K562 (cell line): ENCODE results near the gene CNOT11. TPM values are rescaled to one million over a fixed set of nuclear protein-coding genes. Genes with fewer than 3 reads are reported as not detected.

Source experiments
- ATAC-seq: fragments of 200-7000 bp; cut with Tn5 transposase; 3 replicates; pipeline ENCODE4 v1.9.1; 2020; ENCODE audit warnings: moderate library complexity
- BruUV-seq: library from RNA; stranded (reverse); fragments of 400-500 nt; replicated peaks from 2 replicates; lab custom pipeline; 2021; lab: Mats Ljungman, UMichigan
- CTCF ChIA-PET: fragments of 300-600 bp; formaldehyde crosslinking; extraction: SDS; loops from one replicate; lab custom pipeline; 2021; ENCODE audit warnings: low intra/inter-chr PET ratio; lab: Yijun Ruan, JAX
- POLR2A ChIA-PET: fragments of 300-600, 350-650 bp; sonication (Branson Sonifier 250); formaldehyde crosslinking; extraction: SDS; loops from one replicate; lab custom pipeline; 2021; ENCODE audit warnings: antibody characterized with exemption, inconsistent platforms; lab: Yijun Ruan, JAX
- DNase-seq, 4 experiments: peaks; one replicate each; pipeline versions ENCODE4 v3.0.0 to v3.0.0-alpha.2; 2011 to 2018; ENCODE audit warnings: low spot score in 3 of 4, mixed read lengths in 3 of 4; ENCODE audit errors: extremely low read depth in 1 of 4
- FAIRE-seq: peaks from 2 replicates; lab custom pipeline; 2011; peaks lifted over from hg19 to GRCh38; lab: Jason Lieb, UNC
- H2AFZ ChIP-seq: 2 replicates; pipeline ENCODE4 v1.6.0; 2011; ENCODE audit warnings: low read depth, low read length, control low read depth, inconsistent platforms
- H3K27ac ChIP-seq: fragments of 200-600 bp; 3 replicates; pipeline ENCODE4 v1.8.0; 2011; ENCODE audit warnings: low read depth, mild to moderate bottlenecking, control low read depth, inconsistent platforms, low read length, moderate library complexity, mixed read lengths; ENCODE audit errors: extremely low read depth
- H3K27me3 ChIP-seq, 2 experiments: fragments of 300-600 bp in 1 of 2; 2 replicates in 1 of 2; 3 replicates in 1 of 2; pipeline versions ENCODE4 v1.6.0 to v1.8.0; 2011; ENCODE audit warnings: inconsistent platforms in 2 of 2, low read length in 2 of 2, mild to moderate bottlenecking in 1 of 2, mixed read lengths in 1 of 2, moderate library complexity in 1 of 2; ENCODE audit not compliant: control insufficient read depth in 2 of 2, insufficient read depth in 2 of 2
- H3K36me3 ChIP-seq: fragments of 300-600 bp; 3 replicates; pipeline ENCODE4 v1.8.0; 2011; ENCODE audit warnings: mild to moderate bottlenecking, low read length, inconsistent platforms; ENCODE audit not compliant: control insufficient read depth, insufficient read depth
- H3K4me1 ChIP-seq, 2 experiments: fragments of 200-600 bp in 1 of 2; replicated peaks in 1 of 2; 2 replicates in 1 of 2; 3 replicates in 1 of 2; pipeline versions ENCODE4 v1.5.1 to v1.8.0; 2011; ENCODE audit warnings: inconsistent platforms in 2 of 2, low read length in 2 of 2, mild to moderate bottlenecking in 1 of 2, mixed read lengths in 1 of 2, moderate library complexity in 1 of 2; ENCODE audit not compliant: control insufficient read depth in 2 of 2, insufficient read depth in 2 of 2
- H3K4me2 ChIP-seq: 2 replicates; pipeline ENCODE4 v1.6.1; 2011; ENCODE audit warnings: low read length, control low read depth, inconsistent platforms, mixed read lengths; ENCODE audit not compliant: insufficient read depth
- H3K4me3 ChIP-seq: fragments of 200-600 bp; sonication (generic), shearing (Covaris generic); 2 replicates; pipeline ENCODE4 v1.5.1; 2016; ENCODE audit warnings: control low read depth, inconsistent platforms
- H3K79me2 ChIP-seq: fragments of 200-600 bp; 3 replicates; pipeline ENCODE4 v1.8.0; 2011; ENCODE audit warnings: low read length, inconsistent platforms; ENCODE audit not compliant: control insufficient read depth, insufficient read depth
- H3K9ac ChIP-seq, 2 experiments: 2 replicates each; pipeline versions ENCODE4 v1.6.0 to v1.6.1; 2011; ENCODE audit warnings: low read depth in 2 of 2, low read length in 2 of 2, control low read depth in 1 of 2, inconsistent platforms in 1 of 2, mild to moderate bottlenecking in 1 of 2, mixed read lengths in 1 of 2; ENCODE audit not compliant: insufficient read depth in 1 of 2
- H3K9me1 ChIP-seq: one replicate; pipeline ENCODE4 v1.6.0; 2011; ENCODE audit warnings: inconsistent platforms, mild to moderate bottlenecking, low read length, moderate library complexity; ENCODE audit not compliant: control insufficient read depth, insufficient read depth
- H3K9me3 ChIP-seq: replicated peaks from 2 replicates; pipeline ENCODE4 v1.5.1; 2011; ENCODE audit warnings: low read depth, low read length, inconsistent platforms; ENCODE audit not compliant: control insufficient read depth, insufficient read depth
- H4K20me1 ChIP-seq: replicated peaks from 2 replicates; pipeline ENCODE4 v1.6.1; 2011; ENCODE audit warnings: low read length, inconsistent platforms, mixed read lengths; ENCODE audit not compliant: control insufficient read depth, insufficient read depth
- KLF6 ChIP-seq: fragments of 250-450 bp; sonication (Bioruptor Pico); IDR thresholded peaks from 2 replicates; pipeline ENCODE4 v1.4.0; 2020; ENCODE audit warnings: mild to moderate bottlenecking, moderate library complexity, borderline replicate concordance
- PHF20 ChIP-seq: fragments of 450-650 bp; IDR thresholded peaks from 2 replicates; pipeline ENCODE4 v1.6.1; 2018; ENCODE audit not compliant: partially characterized antibody
- ZNF324 ChIP-seq: fragments of 250-450 bp; sonication (Bioruptor Pico); IDR thresholded peaks from 2 replicates; pipeline ENCODE4 v1.4.0; 2020; ENCODE audit warnings: mild to moderate bottlenecking
- WGBS: fragments of 100-300 bp; shearing (Covaris generic); methylation state at CpG from one replicate; pipeline ENCODE4 v1.1.6; 2016; ENCODE audit warnings: low coverage, mixed read lengths; ENCODE audit not compliant: insufficient coverage; ENCODE audit errors: missing lambda C conversion rate; 5-methylcytosine and 5-hydroxymethylcytosine counted together
- in situ Hi-C: fragments of 300-500 bp; cut with MboI; formaldehyde crosslinking; loops from 4 replicates; pipeline ENCODE4 v1.15.0; 2018; ENCODE audit warnings: inconsistent platforms, mixed read lengths
- intact Hi-C: fragments of 100-400 bp; cut with micrococcal nuclease; formaldehyde crosslinking; loops from 2 replicates; pipeline ENCODE4 v1.14.2; 2022
- polyA plus RNA-seq, 8 experiments: library from polyadenylated mRNA; depleted of rRNA in 4 of 8; stranded (reverse) in 5 of 8; unstranded in 3 of 8; fragments of >200 nt; fragmentation: Nextera tagmentation in 2 of 8; fragmentation: Illumina TruSeq in 1 of 8; extraction: Ambion mirVana in 2 of 8; extraction: Trizol in 1 of 8; gene quantifications; 2 replicates each; pipeline versions ENCODE4 v1.2.1 to v1.2.3, GENCODE V29; 2011 to 2014; ENCODE audit warnings: inconsistent platforms in 1 of 8, missing spikeins in 1 of 8
- total RNA-seq, 7 experiments: library from RNA; depleted of rRNA in 6 of 7; stranded (reverse); fragments of >200 nt in 6 of 7; fragmentation: Illumina TruSeq in 2 of 7; extraction: Trizol in 2 of 7; gene quantifications; 2 replicates each; pipeline versions ENCODE4 v1.2.1 to v1.2.3, GENCODE V29; 2011 to 2021; ENCODE audit warnings: low replicate concordance in 1 of 7
- TF ChIP-seq, protein P1 (sequence below), 2 experiments: fragments of 450-650 bp; IDR thresholded peaks; 2 replicates each; pipeline ENCODE4 v1.6.1; 2016

The CNOT11 gene
- total and polyA plus RNA-seq, 9 of the 15 experiments (the other 6 are each of a cell fraction or from before 2014, with no cell fraction given), result 12.7 to 163 (median 64.2) TPM

DNA sequence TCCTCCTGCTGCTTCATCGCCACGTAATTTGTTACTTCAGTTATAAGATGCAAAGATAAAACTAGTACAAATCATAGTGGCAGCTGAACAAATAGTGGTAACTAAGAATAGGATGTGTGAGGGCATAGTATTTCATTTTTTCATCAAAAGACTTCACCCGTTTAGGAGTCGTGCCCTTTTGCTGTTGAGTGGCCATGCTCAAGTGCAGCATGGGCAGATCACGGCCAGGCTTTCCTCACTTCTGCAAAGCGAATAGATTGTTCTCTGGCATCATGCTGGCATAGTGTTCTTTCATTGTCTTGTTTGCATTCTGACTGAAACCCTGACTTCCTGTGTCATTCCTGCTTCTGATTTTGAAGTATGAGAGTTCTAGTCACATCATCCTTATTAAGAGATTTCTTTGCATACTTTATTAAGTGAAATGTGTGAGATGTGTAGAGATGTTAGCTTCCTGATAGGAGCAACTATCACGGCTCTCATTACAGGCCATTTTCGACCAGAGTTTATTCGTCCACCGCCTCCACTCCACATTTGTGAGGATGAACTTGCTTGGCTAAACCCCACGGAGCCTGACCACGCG lies 11.8 kb downstream of the CNOT11 start:
- FAIRE-seq, result no peak
- H3K4me2 ChIP-seq, result no peak overlapping the region
- TF ChIP-seq, protein P1, sequence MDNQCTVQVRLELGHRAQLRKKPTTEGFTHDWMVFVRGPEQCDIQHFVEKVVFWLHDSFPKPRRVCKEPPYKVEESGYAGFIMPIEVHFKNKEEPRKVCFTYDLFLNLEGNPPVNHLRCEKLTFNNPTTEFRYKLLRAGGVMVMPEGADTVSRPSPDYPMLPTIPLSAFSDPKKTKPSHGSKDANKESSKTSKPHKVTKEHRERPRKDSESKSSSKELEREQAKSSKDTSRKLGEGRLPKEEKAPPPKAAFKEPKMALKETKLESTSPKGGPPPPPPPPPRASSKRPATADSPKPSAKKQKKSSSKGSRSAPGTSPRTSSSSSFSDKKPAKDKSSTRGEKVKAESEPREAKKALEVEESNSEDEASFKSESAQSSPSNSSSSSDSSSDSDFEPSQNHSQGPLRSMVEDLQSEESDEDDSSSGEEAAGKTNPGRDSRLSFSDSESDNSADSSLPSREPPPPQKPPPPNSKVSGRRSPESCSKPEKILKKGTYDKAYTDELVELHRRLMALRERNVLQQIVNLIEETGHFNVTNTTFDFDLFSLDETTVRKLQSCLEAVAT (IDR thresholded peaks at IDR 0.05), result no peak
- TF ChIP-seq PHF20 (no peak), ZNF324 (CRISPR knock-in tag) (no peak), KLF6 (CRISPR knock-in tag) (no peak)
- TF ChIP-seq, all 486 proteins: peak for 0
- DNase-seq (no peak), ATAC-seq (no peak)
- Histone ChIP-seq H3K9ac (no peak overlapping the region), H3K79me2 (peaks cover 1% of the 10 kb centered on the region; the same call in 1 of the 3 replicates), H3K27ac (no peak overlapping the region), H3K36me3 (peaks cover 89% of the 10 kb centered on the region), H3K9me1 (no peaks in the 10 kb centered on the region), H3K4me1 (no peaks in the 10 kb centered on the region), H2AFZ (no peak overlapping the region), H4K20me1 (no peaks in the 10 kb centered on the region), H3K9me3 (no peaks in the 10 kb centered on the region), H3K4me3 (no peak overlapping the region), H3K27me3 (no peaks in the 10 kb centered on the region)
- BruUV-seq, result no TSS peak
- ChIA-PET CTCF (no interaction called here), POLR2A (no interaction called here)
- in situ Hi-C loops, result no loop called here
- WGBS, result 94% methylated on average over 13 of the region's 13 CpGs
- intact Hi-C loops, result no loop called here
